GM12865 (cell line): ENCODE measurements around the gene ESR2.
"Not testable (repeated sequence)": the region's sequence is repeated elsewhere in the genome, so short reads cannot be mapped to it uniquely, and the experiment has no call there.

Experiments used
- DNase-seq: peaks from one replicate; pipeline ENCODE4 v3.0.0; 2010; ENCODE audit warnings: low read depth
- H3K4me3 ChIP-seq: 2 replicates; pipeline ENCODE4 v1.5.1; 2011; ENCODE audit warnings: mild to moderate bottlenecking, low read depth, low read length, control low read depth
- CTCF ChIP-seq: IDR thresholded peaks from 2 replicates; pipeline ENCODE4 v1.5.1; 2011; ENCODE audit warnings: low read length, control low read depth, low read depth, inconsistent platforms; ENCODE audit not compliant: insufficient read depth; ENCODE audit errors: missing control alignments

Gene ESR2

GRCh38 chr14:64060199-64060545 lies 234.0 kb downstream of the ESR2 start:
- no peak for DNase-seq
- TF ChIP-seq CTCF = no peak
- no peak overlapping the region for H3K4me3 ChIP-seq

- TF ChIP-seq CTCF = no peak
- no peak overlapping the region for H3K4me3 ChIP-seq
- DNase-seq = no peak
These were observed 234.5 kb downstream of the ESR2 start for GRCh38 chr14:64059454-64060198.

- H3K4me3 ChIP-seq = no peak overlapping the region
- no peak for DNase-seq
- no peak for TF ChIP-seq CTCF
These were observed 240.2 kb downstream of the ESR2 start for GRCh38 chr14:64053694-64054669.

GRCh38 chr14:64049616-64050381 lies 244.4 kb downstream of the ESR2 start:
- no peak for DNase-seq
- H3K4me3 ChIP-seq = no peak overlapping the region
- TF ChIP-seq CTCF = no peak

GRCh38 chr14:64045091-64045490 lies 249.1 kb downstream of the ESR2 start:
- no peak overlapping the region for H3K4me3 ChIP-seq
- DNase-seq = no peak
- TF ChIP-seq CTCF = no peak

- not testable (repeated sequence) for H3K4me3 ChIP-seq, DNase-seq
These were observed 250.9 kb downstream of the ESR2 start for GRCh38 chr14:64043296-64043695.

- TF ChIP-seq CTCF = no peak
- no peak overlapping the region for H3K4me3 ChIP-seq
- DNase-seq = no peak
These were observed 254.1 kb downstream of the ESR2 start for GRCh38 chr14:64040044-64040443.
